HuH-7.5 (cell line): Measurements from ENCODE around the gene PPT2.
"Not testable (repeated sequence)": the region's sequence is repeated elsewhere in the genome, so short reads cannot be mapped to it uniquely, and the experiment has no call there.

Experiments
- DNase-seq: peaks from one replicate; pipeline ENCODE4 v3.0.0; 2011; ENCODE audit warnings: low spot score

The PPT2 gene

DNA sequence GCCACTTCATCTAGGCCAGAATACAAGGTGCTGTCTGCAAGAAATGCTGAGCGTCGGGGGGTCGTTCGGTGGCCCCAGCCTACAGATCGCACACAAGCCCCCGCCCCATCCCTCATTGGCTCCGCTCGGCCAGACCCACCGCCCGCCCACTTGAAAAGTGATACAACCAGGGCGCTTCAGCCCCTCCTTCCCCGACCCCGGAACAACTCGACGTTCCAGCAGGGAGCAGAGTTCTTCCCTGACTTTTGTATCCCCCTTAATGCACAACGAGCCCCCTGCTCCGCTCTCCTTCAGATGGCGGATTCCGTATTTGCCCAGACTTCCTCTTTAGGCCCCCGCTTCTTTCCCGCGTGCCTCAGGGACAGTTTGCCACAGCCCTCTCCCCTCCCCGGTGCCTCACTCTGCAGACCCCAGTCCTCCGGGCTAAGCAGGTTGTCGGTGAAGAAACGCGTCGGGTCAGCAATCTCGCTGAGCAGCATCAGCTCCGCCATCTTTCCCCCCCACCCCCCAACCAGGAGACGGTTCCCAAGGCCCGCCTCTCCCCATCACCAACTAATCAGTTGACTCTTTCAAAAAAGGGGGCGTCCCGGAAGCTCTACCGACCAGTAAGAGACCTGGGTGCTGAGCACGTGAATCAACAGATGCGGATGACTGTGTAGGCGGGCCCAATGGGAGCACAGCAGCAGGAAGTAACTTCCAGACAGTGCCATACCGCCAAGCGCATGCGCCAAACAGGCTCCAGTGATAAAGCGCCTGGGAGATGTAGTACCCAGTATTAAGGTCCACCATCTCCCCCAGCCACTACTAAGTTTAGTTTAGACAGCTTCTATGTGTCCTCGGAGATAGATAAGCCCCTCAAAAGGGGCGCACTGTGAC, 26.0 kb upstream of the PPT2 start, which contains the start of gene ATF6B:
ATF6B (minus strand) TSS at position 530 of the 876 bp plus-strand sequence; CDS start at position 491, 39 bp downstream.
- peak; percentile 89 for DNase-seq

DNA sequence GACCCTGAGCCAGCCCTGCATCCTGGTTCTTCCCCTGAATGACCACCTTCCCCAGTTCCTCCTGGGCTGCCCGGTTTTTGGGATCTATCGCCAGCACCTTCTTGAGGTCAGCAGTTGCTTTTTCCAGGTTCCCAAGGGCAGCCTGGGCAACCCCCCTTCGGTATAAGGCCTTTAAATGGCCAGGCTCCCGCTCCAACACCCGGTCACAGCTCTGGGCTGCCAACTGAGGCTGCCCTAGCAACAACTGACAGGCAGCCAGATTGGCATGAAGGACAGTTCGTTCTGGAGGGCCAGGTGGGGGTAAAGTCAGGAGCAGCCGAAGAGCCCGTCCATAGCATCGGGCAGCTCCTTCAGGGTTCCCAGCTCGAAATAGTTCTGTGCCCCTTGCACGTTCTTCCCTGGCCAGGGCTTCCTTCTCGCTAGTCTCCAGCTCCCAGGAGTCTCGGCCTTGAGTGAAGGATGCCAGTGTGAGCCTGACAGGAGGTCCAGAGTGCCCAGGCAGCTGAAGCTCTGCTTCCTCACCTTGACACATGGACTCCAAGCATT, 25.1 kb upstream of the PPT2 start:
- DNase-seq, result no peak

DNA sequence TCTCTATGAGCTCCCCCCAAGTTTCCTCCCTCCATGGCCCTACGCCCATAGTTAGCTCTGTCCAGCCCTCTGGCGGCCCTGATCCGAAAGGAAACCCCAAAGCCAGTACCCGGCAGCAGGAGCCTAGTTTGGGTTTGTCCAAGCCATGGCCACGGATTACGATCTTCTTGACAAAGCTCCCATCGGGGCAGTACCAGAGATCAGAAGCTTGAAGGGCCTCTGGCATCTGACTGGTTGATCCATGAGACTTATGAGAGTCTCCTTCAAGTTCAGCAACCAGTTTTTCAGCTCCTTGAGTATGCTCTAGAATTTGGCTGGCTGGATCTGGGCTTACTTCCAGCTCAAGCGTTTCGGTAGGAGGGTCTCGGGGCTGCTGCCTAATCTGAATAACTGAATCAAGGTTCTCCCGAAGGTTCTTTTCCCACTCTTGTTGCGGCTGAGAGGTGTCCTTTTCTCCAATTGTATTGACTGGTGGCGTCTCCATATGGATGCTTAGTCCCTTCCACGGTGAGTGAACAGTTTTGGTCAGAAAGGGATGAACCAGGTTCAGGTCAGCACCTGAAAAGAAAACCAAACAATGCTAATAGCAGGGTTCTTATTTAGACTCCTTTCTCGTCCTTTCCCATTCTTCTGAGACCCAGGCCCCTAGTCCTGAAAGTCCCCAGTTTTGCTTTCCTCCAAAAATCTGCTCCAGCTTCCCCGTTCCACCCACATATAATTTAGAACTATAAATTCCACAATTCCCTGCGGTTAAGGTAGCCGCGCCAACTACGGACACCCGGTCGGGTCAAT, 24.4 kb upstream of the PPT2 start:
- DNase-seq, result no peak

DNA sequence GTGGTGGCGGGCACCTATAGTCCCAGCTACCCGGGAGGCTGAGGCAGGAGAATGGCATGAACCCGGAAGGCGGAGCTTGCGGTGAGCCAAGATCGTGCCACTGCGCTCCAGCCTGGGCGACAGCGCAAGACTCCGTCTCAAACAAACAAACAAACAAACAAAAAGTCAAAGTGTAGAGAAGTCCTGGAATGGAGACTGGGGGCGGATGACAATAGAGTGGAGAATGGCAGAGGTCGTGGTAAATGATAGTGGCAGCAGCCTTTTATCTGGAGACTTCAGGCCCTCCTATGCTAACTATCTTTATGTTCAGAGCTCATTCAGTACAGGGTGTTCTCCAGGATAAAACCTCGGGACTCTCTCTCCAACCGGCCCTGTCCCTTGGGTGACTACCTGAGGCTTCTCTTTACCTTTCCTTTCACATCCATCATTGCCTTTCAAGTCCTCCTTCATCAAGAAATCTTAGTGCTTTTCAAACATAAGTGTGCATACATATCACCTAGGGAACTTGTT, 22.4 kb upstream of the PPT2 start:
- DNase-seq, result no peak

DNA sequence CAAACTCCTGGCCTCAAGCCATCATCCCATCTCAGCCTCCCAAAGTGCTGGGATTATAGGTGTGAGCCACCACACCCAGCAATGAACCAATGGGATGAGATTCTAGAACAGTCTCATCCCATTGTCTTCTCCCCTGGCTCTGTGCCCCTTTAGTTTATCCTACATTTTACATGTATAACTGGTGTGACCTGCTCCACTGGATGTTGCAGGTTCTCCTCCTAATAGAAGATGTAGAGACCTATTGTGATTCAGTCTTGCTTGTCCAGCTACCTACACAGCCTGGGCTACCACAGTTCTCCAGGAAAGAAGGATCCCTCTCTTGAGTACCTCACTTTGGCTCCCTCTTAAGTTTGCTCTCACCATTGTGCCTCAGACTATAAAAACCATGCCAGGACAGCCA, 21.8 kb upstream of the PPT2 start:
- DNase-seq, result no peak

DNA sequence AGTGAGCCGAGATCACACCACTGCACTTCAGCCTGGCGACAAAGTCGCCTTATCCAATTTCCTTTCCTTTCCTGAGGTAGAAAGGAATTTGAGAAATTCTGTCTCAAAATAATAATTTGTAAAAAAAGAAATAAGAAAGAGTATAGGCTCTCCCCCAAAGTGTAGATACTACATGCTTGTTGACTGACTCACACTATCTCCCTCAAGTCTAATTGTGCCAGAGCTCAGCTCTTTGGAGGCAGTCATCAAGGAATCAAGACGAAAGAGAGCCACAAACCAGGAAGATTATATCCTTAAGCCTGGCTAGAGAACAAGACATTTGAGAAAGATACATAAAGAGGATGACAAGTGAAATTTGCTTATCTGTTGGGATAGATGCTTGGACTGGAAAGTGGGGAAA, 20.2 kb upstream of the PPT2 start:
- DNase-seq, result no peak

DNA sequence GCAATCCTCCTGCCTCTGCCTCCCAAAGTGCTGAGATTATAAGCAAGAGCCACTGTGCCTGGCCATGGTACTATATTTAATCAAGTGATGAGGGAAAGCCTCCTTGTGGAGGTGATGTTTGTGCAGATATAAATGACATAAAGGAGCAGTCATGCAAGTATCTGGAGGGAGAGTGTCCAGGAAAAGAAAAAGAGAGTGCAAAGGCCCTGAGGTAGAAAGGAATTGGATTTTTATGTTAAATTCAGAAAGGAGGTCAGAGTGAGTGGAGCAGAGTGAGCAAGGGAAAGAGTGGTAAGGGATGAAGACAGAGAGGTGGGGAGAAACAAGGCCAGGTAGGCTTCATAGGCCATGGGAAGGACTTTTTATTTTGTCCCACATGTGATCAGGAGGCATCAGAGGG, 16.5 kb upstream of the PPT2 start:
- no peak for DNase-seq

DNA sequence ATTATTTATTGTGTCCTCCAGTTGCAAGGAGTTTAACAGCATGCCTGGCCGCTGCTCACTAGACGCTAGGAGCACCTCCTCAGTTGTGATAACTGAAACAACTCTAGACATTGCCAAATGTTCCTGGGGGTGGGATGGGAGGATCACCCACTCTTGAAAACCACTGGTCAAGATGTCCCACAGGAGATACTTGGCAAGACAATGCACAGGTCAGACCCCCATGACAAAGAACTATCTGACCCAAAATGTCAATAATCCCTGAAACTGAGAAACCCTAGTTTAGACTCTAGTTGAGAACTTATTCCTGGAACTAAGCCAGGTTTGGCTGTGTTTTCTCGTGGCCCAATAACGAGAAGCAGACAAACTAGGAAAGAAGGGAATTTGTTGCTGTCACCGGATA, 14.4 kb upstream of the PPT2 start:
- DNase-seq, result no peak

DNA sequence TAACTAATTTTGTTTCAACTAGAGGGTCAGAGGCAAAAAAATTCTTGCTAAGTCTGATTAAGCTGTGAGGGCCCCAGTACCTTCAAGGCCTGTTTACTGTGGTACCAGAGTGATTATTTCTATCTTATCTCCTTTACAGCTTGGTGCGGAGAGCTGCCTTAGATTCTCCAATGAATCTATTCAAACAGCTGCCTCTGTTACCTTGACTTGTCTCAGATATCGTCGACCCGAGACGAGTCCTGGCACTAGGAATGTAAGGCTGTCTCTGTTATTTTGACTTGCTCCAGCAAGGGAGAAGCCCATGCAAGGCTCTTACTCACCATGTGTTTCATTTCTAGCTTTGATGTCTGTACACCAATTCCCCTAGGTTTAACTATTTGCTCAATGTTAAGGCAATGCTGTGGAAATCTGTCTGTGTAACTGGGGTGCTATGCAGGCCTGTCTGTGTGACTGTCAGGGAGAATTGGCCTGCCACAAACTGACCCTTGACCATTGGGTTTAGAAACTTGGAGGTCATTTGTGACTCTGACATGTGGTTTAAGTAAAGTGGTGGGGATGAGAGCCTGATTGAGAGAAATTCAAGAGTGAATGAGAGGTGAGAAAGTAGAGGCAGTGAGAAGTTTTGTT, 13.4 kb upstream of the PPT2 start:
- no peak for DNase-seq

DNA sequence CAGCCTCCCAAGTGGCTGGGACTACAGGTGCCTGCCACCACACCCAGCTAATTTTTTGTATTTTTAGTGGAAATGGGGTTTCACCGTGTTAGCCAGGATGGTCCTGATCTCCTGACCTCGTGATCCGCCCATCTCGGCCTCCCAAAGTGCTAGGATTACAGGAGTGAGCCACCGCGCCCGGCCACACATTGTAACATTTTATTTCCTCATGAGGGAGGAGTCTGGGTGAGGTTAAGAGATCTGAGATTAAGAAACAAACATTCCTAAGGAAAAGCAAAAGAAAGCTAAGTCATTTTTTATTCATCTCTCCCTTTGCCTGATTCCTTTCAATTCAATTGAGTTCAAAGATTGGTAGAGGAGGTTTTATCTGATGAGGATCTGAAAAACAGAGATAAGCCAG, 9.7 kb upstream of the PPT2 start:
- DNase-seq, result not testable (repeated sequence)

DNA sequence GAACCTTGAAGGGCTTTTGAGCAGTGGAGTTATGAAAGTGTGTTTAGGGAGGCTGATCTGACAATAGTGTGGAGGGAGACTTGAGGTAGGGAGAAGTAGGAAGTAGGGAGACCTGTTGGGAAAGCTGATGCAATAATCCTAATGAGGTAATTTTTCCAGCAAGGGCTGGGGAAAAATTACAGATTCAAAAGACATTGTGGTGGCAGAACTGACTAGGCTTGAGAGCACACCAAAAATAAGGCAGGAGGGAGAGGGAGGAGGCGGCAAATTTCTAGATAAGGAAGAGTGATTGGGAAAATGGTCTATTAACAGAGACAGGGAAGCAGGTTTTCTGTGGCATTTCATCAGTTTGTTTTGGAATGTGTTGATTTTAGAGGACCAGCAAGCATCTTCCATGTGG, 7.7 kb upstream of the PPT2 start:
- DNase-seq, result no peak

DNA sequence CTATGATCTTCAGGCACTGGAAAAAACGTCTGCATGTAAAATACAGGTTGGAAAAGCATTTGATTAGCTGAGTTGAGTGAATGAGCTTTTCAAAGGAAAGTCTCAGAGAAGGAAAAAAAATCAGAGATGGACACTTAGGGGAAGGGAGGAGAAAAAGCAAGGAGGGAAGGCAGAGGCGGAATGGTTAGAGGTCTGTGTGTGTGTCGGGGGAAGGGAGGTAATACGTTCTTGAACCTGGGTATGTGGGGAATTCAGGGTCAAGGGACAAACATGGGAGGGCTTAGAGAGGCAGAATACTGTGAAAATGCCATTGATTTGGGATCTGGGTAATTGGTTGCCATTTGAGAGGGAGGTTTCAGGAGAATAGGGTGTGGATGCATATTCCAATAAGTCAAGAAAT, 7.3 kb upstream of the PPT2 start:
- no peak for DNase-seq

DNA sequence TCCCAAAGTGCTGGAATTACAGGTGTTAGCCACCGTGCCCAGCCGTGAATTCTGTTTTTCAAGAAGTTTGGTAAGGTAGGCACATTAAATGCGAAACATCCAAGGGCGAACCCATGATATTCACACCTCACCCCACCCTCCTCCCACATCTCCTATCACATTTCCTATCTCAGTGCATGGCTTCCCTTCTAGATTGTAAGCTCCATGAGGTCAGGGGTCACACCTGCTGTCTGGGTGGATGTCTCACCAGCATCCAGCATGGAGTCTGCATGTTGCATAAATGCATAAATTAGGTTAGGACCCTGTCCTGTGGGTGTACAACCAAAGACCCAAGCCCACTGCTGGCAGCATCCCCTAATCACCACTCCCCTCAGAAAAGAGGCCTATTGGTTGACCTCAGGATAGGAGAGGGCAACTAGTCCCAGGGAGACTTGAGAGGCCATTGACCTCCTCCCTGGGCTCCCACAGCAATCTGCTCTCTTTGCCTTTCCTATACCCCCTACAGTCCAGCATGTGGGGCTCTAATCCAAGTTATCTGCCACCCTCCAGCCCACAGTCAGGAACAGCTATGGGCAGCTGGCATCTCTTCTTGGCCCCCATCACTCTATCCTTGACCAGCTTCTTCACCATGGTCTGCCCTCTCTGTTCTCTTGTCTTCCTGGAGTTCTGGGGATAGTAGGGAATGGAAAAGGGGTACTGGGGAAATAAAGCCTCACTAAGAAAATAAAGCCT, 6.4 kb upstream of the PPT2 start:
- no peak for DNase-seq

DNA sequence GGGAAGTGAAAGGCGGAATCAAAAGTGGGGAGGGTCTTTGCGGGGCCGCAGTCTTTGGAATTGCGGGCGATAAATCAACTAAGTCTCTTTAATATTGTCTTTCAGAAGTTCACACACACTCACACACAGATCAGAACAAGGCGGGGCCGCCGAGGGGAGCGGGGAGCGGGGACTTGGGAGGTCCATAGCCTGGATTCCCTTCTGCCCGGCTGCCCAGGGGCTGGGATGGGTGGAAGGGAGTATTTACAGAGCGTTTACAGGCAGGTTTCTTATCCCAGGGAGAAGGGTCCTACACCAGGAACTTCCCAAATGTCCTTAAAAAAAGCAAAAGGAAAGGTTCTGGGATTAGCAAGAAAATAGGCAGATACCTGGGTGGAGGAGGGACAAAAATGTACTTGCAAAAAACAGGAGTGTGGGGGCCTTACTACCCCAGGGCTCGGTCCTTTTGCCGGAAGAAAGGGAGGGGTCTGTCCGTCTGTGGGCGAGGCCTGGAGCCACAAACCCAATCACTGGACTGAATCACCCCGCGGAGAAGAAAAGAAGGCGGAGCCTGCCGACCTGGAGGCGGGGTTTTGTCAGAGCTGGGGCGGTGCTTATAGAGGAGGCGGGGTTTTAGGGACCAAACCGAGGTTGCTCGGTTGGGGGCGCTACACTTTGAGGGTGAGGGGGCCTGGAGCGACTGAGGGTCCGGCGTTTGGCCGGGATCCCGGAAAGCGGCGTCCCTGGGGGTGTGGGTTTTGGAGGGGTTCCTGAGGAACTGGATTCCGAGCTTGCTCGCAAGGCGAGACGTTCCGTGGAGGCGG, 5.5 kb upstream of the PPT2 start:
- no peak for DNase-seq

DNA sequence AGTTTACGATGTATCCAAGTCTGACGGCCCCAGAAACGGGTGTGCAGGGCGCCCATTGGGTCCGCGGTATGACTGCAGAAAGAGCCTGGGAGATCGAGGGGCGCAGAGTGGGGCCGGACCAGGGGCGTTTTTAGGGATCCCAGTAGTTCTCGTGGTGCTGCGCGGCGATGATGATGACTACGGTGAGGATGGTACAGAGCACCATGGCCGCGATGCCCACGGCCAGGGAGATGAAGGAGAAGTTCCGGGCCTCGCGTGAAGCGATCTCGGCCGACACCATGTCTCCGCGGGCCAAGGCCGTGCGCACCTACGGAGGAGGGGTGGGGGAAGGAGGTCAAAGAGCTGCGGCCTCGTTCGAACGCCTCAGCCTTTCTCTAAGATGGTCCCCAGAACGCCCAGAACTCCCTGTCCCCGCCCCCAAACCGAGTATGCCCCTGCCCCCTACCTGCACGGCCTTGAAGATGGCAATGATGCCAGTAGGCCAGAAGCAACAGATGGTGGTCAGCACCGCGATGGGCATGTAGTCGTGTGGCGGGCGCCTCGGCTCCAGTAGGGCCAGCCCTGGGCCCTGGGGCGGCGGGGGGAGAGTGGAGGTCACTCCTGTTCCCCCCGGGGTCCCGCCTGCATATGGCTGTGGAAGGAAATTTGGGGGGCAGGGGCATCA, 4.7 kb upstream of the PPT2 start:
- no peak for DNase-seq

DNA sequence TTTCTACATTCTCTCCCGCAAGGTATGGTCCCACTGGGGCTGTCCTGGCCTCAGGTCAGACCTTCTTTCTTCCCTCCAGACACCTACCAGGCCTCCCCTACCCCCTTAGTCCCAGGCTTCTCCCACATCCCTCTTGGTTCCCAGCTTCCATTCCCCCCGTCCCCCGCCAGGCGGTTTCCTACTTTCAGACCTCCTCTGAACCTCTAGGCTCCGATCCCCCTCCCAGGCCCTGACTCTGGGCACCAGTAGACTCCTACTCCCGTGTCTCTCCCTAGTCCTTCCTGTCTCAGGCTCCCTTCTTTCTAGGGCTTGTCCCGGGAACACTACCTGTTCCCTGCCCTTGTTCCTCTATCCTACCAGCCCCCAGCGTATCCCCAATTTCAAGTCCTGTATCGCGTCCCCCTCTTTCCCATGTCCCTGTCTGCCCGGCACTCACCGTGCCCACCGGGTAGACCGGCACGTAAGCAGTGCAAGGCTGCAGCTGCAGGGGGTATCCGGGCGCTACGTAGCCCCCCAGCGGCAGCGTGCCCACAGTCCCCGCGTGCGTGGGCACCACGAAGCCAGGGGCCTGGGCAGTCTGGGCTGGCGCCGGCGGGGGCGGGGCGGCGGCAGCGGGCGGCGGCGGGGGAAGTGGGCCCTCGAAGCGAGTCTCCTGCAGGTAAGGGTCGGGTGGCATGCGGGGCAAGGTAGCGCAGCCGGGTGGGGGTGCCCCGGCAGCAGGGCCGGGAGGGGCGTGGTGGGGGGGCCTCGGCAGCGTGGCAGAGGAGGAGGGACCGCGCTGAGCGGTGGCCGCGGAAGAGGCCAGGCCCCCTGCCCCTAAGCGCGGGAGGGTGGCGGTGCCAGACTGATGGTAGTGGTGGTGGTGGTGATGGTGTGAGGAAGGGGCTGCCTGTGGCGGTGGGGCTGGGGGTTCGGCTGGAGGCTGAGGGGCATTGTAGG, 3.7 kb upstream of the PPT2 start:
- no peak for DNase-seq

DNA sequence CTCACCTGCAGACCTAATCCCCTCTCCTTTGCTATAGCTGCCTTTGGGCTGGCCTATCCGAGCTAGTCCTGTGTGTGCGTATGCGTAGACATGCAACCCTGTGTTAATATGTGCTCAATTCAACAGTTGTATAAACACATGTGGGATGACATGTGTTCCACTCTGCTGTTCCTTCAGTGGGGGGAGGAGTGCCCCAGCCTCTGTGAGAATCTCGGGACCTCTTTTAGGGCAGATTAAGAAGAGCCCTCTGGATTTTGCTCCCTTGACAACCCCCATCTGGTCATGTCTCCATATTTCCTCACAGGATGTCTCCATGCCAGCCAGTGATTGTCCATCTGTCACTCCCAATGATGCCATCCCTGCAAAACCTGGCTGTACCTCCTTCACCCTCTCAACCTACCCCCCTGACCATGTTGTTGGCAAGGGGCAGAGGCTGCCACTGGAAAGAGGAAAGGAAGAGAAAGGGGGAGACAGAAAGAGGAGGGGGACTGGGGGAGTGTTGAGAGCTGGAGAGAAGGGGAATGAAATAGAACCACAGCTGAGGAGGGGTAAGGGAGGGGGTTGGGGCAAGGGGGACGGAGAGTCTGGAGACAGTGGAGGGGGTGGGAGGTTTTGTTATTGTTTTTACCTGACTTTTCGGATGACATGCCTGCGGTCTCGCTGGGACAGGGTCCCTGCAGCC, 2.6 kb upstream of the PPT2 start:
- DNase-seq, result no peak
